ENCODE data around the gene RAVER1. TPM values are rescaled to one million over a fixed set of nuclear protein-coding genes. Genes with fewer than 3 reads are reported as not detected.

The RAVER1 gene
- total and polyA plus RNA-seq, 8 donors: 3.3 to 74.7 (median 12.8) TPM

DNA sequence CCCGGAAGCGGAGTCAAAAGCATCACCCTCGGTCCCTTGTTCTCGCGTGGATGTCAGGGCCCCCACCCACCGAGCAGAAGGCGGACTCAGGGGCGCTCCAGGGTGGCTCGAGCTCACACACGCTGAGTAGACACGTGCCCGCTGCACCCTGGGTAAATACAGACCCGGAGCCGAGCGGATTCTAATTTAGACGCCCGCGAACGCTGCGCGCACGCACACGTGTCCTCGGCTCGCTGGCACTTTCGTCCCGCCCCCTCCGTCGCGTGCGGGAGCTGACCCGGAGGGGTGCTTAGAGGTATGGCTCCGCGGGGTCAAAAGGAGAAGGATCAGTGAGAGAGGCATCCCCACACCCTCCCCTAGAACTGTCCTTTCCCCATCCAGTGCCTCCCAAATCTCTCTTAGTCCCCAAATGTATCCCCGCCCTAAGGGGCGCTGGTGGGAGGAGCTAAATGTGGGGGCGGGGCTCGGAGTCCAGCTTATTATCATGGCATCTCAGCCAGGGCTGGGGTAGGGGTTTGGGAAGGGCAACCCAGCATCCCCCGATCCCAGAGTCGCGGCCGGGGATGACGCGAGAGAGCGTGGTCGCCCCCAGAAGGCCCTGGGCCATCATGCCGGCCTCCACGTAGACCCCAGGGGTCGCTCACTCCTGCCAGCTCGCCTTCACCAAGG lies 44.0 kb downstream of the RAVER1 start:
- Histone ChIP-seq H3K4me3 (peak overlapping the region; percentile 29 to 51 (median 34)), H3K4me1 (peaks cover 53 to 84% (median 79%) of the 10 kb centered on the region in 4 donors), H3K27ac (no peak overlapping the region), H3K36me3 (peaks cover 3 to 19% (median 17%) of the 10 kb centered on the region in 4 donors), H3K27me3 (peaks cover 32 to 92% (median 76%) of the 10 kb centered on the region in 3 donors), H3K9me3 (no peaks in the 10 kb centered on the region)
- 0 to 2% (median 1%) methylated on average over 21 to 50 of the region's 50 CpGs for WGBS, 5 donors
- no peak for TF ChIP-seq EP300 (IDR thresholded peaks at IDR 0.05)
- no peak for TF ChIP-seq POLR2A (IDR thresholded peaks at IDR 0.05)
- TF ChIP-seq POLR2AphosphoS5 (IDR thresholded peaks at IDR 0.05): no peak
- TF ChIP-seq, protein P1, sequence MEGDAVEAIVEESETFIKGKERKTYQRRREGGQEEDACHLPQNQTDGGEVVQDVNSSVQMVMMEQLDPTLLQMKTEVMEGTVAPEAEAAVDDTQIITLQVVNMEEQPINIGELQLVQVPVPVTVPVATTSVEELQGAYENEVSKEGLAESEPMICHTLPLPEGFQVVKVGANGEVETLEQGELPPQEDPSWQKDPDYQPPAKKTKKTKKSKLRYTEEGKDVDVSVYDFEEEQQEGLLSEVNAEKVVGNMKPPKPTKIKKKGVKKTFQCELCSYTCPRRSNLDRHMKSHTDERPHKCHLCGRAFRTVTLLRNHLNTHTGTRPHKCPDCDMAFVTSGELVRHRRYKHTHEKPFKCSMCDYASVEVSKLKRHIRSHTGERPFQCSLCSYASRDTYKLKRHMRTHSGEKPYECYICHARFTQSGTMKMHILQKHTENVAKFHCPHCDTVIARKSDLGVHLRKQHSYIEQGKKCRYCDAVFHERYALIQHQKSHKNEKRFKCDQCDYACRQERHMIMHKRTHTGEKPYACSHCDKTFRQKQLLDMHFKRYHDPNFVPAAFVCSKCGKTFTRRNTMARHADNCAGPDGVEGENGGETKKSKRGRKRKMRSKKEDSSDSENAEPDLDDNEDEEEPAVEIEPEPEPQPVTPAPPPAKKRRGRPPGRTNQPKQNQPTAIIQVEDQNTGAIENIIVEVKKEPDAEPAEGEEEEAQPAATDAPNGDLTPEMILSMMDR (IDR thresholded peaks at IDR 0.05): no peak
- intact Hi-C loops (cut with DNase I; ENCODE audit: low total_unique reads): no loop called here
- peak; percentile 37 to 79 for DNase-seq

DNA sequence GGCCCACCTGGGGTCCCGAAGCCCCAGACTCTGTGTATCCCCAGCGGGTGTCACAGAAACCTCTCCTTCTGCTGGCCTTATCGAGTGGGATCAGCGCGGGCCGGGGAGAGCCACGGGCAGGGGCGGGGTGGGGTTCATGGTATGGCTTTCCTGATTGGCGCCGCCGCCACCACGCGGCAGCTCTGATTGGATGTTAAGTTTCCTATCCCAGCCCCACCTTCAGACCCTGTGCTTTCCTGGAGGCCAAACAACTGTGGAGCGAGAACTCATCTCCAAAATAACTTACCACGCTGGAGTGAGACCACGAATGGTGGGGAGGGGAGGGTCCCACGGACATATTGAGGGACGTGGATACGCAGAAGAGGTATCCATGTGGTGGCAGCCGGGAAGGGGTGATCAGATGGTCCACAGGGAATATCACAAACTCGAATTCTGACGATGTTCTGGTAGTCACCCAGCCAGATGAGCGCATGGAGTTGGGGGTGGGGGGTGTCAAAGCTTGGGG lies 44.6 kb downstream of the RAVER1 start:
- peak overlapping the region; percentile 29 to 51 (median 34) for H3K4me3 ChIP-seq
- H3K27me3 ChIP-seq: peaks cover 26 to 92% (median 70%) of the 10 kb centered on the region in 3 donors
- no peak for TF ChIP-seq POLR2A (IDR thresholded peaks at IDR 0.05)
- no peak for TF ChIP-seq EP300 (IDR thresholded peaks at IDR 0.05)
- TF ChIP-seq, protein P1 (IDR thresholded peaks at IDR 0.05): no peak
- no peak for TF ChIP-seq POLR2AphosphoS5 (IDR thresholded peaks at IDR 0.05)
- peak; percentile 37 to 75 for DNase-seq
- H3K4me1 ChIP-seq: peaks cover 53 to 79% (median 76%) of the 10 kb centered on the region in 4 donors
- peaks cover 9 to 25% (median 23%) of the 10 kb centered on the region in 4 donors for H3K36me3 ChIP-seq
- H3K9me3 ChIP-seq: no peaks in the 10 kb centered on the region
- WGBS, 5 donors: 2 to 5% (median 4%) methylated on average over 17 to 23 of the region's 23 CpGs
- no peak overlapping the region for H3K27ac ChIP-seq
- intact Hi-C loops (cut with DNase I; ENCODE audit: low total_unique reads): no loop called here

DNA sequence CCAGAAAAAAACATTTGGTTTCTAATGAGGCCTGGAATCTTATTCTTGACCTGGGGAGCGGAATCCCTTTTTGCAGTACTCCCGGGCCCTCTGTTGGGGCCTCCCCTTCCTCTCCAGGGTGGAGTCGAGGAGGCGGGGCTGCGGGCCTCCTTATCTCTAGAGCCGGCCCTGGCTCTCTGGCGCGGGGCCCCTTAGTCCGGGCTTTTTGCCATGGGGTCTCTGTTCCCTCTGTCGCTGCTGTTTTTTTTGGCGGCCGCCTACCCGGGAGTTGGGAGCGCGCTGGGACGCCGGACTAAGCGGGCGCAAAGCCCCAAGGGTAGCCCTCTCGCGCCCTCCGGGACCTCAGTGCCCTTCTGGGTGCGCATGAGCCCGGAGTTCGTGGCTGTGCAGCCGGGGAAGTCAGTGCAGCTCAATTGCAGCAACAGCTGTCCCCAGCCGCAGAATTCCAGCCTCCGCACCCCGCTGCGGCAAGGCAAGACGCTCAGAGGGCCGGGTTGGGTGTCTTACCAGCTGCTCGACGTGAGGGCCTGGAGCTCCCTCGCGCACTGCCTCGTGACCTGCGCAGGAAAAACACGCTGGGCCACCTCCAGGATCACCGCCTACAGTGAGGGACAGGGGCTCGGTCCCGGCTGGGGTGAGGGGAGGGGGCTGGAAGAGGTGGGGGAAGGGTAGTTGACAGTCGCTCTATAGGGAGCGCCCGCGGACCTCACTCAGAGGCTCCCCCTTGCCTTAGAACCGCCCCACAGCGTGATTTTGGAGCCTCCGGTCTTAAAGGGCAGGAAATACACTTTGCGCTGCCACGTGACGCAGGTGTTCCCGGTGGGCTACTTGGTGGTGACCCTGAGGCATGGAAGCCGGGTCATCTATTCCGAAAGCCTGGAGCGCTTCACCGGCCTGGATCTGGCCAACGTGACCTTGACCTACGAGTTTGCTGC lies 46.3 kb downstream of the RAVER1 start, which contains the start of gene ICAM4:
Gene ICAM4 (plus strand): TSS at position 153 of the 935 bp plus-strand sequence. CDS start 58 bp downstream, at position 211.
- peak; percentile 81 to 86 for DNase-seq
- peaks cover 21 to 80% (median 54%) of the 10 kb centered on the region in 3 donors for H3K27me3 ChIP-seq
- peak within 1 kb of the TSS; percentile 9 to 38 (median 22) for H3K4me3 ChIP-seq

More for the DNA sequence above, 46.3 kb downstream of the RAVER1 start, which contains the start of gene ICAM4:
- H3K36me3 ChIP-seq: peaks cover 11 to 42% (median 34%) of the 10 kb centered on the region in 4 donors
- no peaks in the 10 kb centered on the region for H3K9me3 ChIP-seq
- TF ChIP-seq POLR2A (IDR thresholded peaks at IDR 0.05) (no peak), EP300 (IDR thresholded peaks at IDR 0.05) (no peak)
- TF ChIP-seq, protein P1 (IDR thresholded peaks at IDR 0.05): no peak
- intact Hi-C loops (cut with DNase I; ENCODE audit: low total_unique reads): no loop called here
- H3K27ac ChIP-seq: peak within 1 kb of the TSS in 2 of 5 donors; percentile 1 to 44
- H3K4me1 ChIP-seq: peaks cover 49 to 63% (median 60%) of the 10 kb centered on the region in 4 donors
- WGBS, 5 donors: 4 to 6% (median 5%) methylated on average over 31 to 59 of the region's 59 CpGs

All from stomach (tissue), 9 donors.